NCI-H1694 (cell line): ENCODE data around the gene CLIC1.

Experiments used
- DNase-seq: peaks from one replicate; lab custom pipeline; 2025; lab: John Stamatoyannopoulos, UW

CLIC1 gene

GRCh38 chr6:31736021-31736767 is at the start of gene CLIC1:
Gene CLIC1, minus strand, starts transcription at chr6:31736530. Its CDS starts 230 bp downstream, at chr6:31736300.
- DNase-seq = peak; percentile 54

GRCh38 chr6:31785475-31785874 is 49.1 kb upstream of the CLIC1 start:
- DNase-seq = no peak

GRCh38 chr6:31784098-31784925 is 48.0 kb upstream of the CLIC1 start:
- no peak for DNase-seq

GRCh38 chr6:31782126-31782855 is 46.0 kb upstream of the CLIC1 start:
- DNase-seq = no peak

- no peak for DNase-seq
These were observed 45.2 kb upstream of the CLIC1 start for GRCh38 chr6:31781244-31782125.

GRCh38 chr6:31780507-31781243 is 44.3 kb upstream of the CLIC1 start:
- DNase-seq = no peak

- DNase-seq = no peak
These were observed 43.6 kb upstream of the CLIC1 start for GRCh38 chr6:31779908-31780307.

- DNase-seq = no peak
These were observed 42.9 kb upstream of the CLIC1 start for GRCh38 chr6:31778999-31779885.

- no peak for DNase-seq
These were observed 41.9 kb upstream of the CLIC1 start for GRCh38 chr6:31778193-31778592.

GRCh38 chr6:31777667-31778050 is 41.3 kb upstream of the CLIC1 start:
- no peak for DNase-seq

GRCh38 chr6:31776989-31777666 is 40.8 kb upstream of the CLIC1 start, which contains the start of gene VWA7:
Gene VWA7, minus strand, starts transcription at chr6:31777328. Its CDS starts 549 bp downstream, at chr6:31776779.
- DNase-seq = no peak

GRCh38 chr6:31776485-31776988 is 40.2 kb upstream of the CLIC1 start:
- no peak for DNase-seq

GRCh38 chr6:31775633-31776484 is 39.5 kb upstream of the CLIC1 start:
- DNase-seq = no peak

- no peak for DNase-seq
These were observed 38.9 kb upstream of the CLIC1 start for GRCh38 chr6:31775184-31775583.

- DNase-seq = no peak
These were observed 35.6 kb upstream of the CLIC1 start for GRCh38 chr6:31771992-31772358.

GRCh38 chr6:31770860-31771259 is 34.5 kb upstream of the CLIC1 start:
- no peak for DNase-seq

- no peak for DNase-seq
These were observed 33.5 kb upstream of the CLIC1 start for GRCh38 chr6:31769684-31770371.
